DND-41 (cell line): ENCODE measurements around the gene CCNJL.

Experiments
- ATAC-seq: fragments of 200-7000 bp; cut with Tn5 transposase; 3 replicates; pipeline ENCODE4 v1.9.1; 2021; ENCODE audit warnings: low read depth; ENCODE audit not compliant: insufficient read depth
- DNase-seq: peaks from one replicate; pipeline ENCODE4 v3.0.0-alpha.2; 2020
- H2AFZ ChIP-seq: 2 replicates; pipeline ENCODE4 v1.6.0; 2012; ENCODE audit warnings: low read depth, low read length
- H3K27ac ChIP-seq: 2 replicates; pipeline ENCODE4 v1.5.1; 2012; ENCODE audit warnings: low read length, inconsistent platforms
- H3K27me3 ChIP-seq: fragments of 200-600 bp; sonication (generic); 2 replicates; pipeline ENCODE4 v1.6.0; 2012; ENCODE audit warnings: low read length, mild to moderate bottlenecking, inconsistent platforms; ENCODE audit not compliant: insufficient read depth, poor library complexity
- H3K36me3 ChIP-seq: 2 replicates; pipeline ENCODE4 v1.5.1; 2012; ENCODE audit warnings: low read length, inconsistent platforms; ENCODE audit not compliant: insufficient read depth
- H3K4me1 ChIP-seq: 2 replicates; pipeline ENCODE4 v1.5.1; 2012; ENCODE audit warnings: mild to moderate bottlenecking, low read length; ENCODE audit not compliant: insufficient read depth
- H3K4me2 ChIP-seq: 2 replicates; pipeline ENCODE4 v1.6.0; 2012; ENCODE audit warnings: mild to moderate bottlenecking, moderate library complexity, low read length, inconsistent platforms; ENCODE audit not compliant: insufficient read depth
- H3K4me3 ChIP-seq, 2 experiments: fragments of 200-600 bp in 1 of 2; shearing (Covaris generic) in 1 of 2; 2 replicates each; pipeline ENCODE4 v1.5.1; 2012 to 2016; ENCODE audit warnings: inconsistent platforms in 2 of 2, low read length in 2 of 2, mild to moderate bottlenecking in 2 of 2, low read depth in 1 of 2, moderate library complexity in 1 of 2
- H3K79me2 ChIP-seq: 2 replicates; pipeline ENCODE4 v1.6.0; 2012; ENCODE audit warnings: low read length, inconsistent platforms; ENCODE audit not compliant: insufficient read depth
- H3K9ac ChIP-seq: 2 replicates; pipeline ENCODE4 v1.6.0; 2012; ENCODE audit warnings: low read depth, mild to moderate bottlenecking, inconsistent platforms, low read length, moderate library complexity
- H3K9me3 ChIP-seq: 2 replicates; pipeline ENCODE4 v1.5.1; 2012; ENCODE audit warnings: low read length, moderate library complexity, mild to moderate bottlenecking, inconsistent platforms; ENCODE audit not compliant: insufficient read depth, severe bottlenecking
- H4K20me1 ChIP-seq: 2 replicates; pipeline ENCODE4 v1.6.0; 2012; ENCODE audit warnings: low read length; ENCODE audit not compliant: insufficient read depth
- CTCF ChIP-seq: IDR thresholded peaks from 2 replicates; pipeline ENCODE4 v1.5.1; 2012; ENCODE audit warnings: borderline replicate concordance, low read length, moderate library complexity, mild to moderate bottlenecking; ENCODE audit not compliant: poor library complexity, severe bottlenecking; ENCODE audit errors: extremely low read depth
- EZH2 ChIP-seq: IDR thresholded peaks from 3 replicates; pipeline ENCODE4 v1.6.1; 2012; ENCODE audit warnings: borderline replicate concordance, low read depth, mild to moderate bottlenecking, moderate library complexity, low read length, inconsistent platforms; ENCODE audit not compliant: severe bottlenecking

CCNJL gene

GRCh38 chr5:160356550-160357347 is 44.4 kb upstream of the CCNJL start:
- no peaks in the 10 kb centered on the region for H3K79me2 ChIP-seq
- TF ChIP-seq CTCF (no peak), EZH2 (no peak)
- no peak overlapping the region for H3K4me3 ChIP-seq
- no peak overlapping the region for H3K9ac ChIP-seq
- H3K27me3 ChIP-seq: no peaks in the 10 kb centered on the region
- no peaks in the 10 kb centered on the region for H3K36me3 ChIP-seq
- no peak overlapping the region for H3K27ac ChIP-seq
- no peak for ATAC-seq
- H4K20me1 ChIP-seq: no peaks in the 10 kb centered on the region
- no peaks in the 10 kb centered on the region for H3K9me3 ChIP-seq
- no peak for DNase-seq
- H2AFZ ChIP-seq: no peak overlapping the region
- H3K4me1 ChIP-seq: no peaks in the 10 kb centered on the region
- H3K4me2 ChIP-seq: no peak overlapping the region

- Histone ChIP-seq H3K36me3 (no peaks in the 10 kb centered on the region), H3K4me2 (no peak overlapping the region), H3K4me1 (no peaks in the 10 kb centered on the region), H3K27ac (no peak overlapping the region), H3K9ac (no peak overlapping the region), H2AFZ (no peak overlapping the region), H3K79me2 (no peaks in the 10 kb centered on the region), H3K4me3 (no peak overlapping the region), H3K27me3 (no peaks in the 10 kb centered on the region), H4K20me1 (no peaks in the 10 kb centered on the region), H3K9me3 (no peaks in the 10 kb centered on the region)
- DNase-seq: no peak
- no peak for TF ChIP-seq CTCF
- TF ChIP-seq EZH2: no peak
- ATAC-seq: no peak
Measured at GRCh38 chr5:160354666-160355065, 42.3 kb upstream of the CCNJL start.

GRCh38 chr5:160353379-160353778 is 41.0 kb upstream of the CCNJL start:
- Histone ChIP-seq H3K27ac (no peak overlapping the region), H3K4me2 (no peak overlapping the region), H3K79me2 (no peaks in the 10 kb centered on the region), H3K27me3 (no peaks in the 10 kb centered on the region), H4K20me1 (no peaks in the 10 kb centered on the region), H3K9me3 (no peaks in the 10 kb centered on the region), H3K4me1 (no peaks in the 10 kb centered on the region), H3K4me3 (no peak overlapping the region), H3K9ac (no peak overlapping the region), H2AFZ (no peak overlapping the region), H3K36me3 (no peaks in the 10 kb centered on the region)
- DNase-seq: no peak
- ATAC-seq: no peak
- TF ChIP-seq CTCF (no peak), EZH2 (no peak)
